ENCODE data around the gene ANKEF1.

ANKEF1 gene

GRCh38 chr20:10090588-10091166 is 55.9 kb downstream of the ANKEF1 start:
- peak; percentile 61 for DNase-seq

GRCh38 chr20:10093087-10093591 is 58.4 kb downstream of the ANKEF1 start:
- DNase-seq, result no peak

- no peak for DNase-seq
Observed at GRCh38 chr20:10094566-10095173, 59.9 kb downstream of the ANKEF1 start.

- DNase-seq, result no peak
Observed at GRCh38 chr20:10096790-10097189, 62.0 kb downstream of the ANKEF1 start.

GRCh38 chr20:10105046-10105445 is 70.3 kb downstream of the ANKEF1 start:
- peak; percentile 38 for DNase-seq

All from NCI-H1436 treated with DMSO at 0.1 percent for 48 hours (cell line).